Lung microvascular endothelial cell (primary cell): ENCODE measurements around the gene MMP17. TPM values are rescaled to one million over a fixed set of nuclear protein-coding genes. Genes with fewer than 3 reads are reported as not detected.

Experiments used
- DNase-seq, 2 donors: peaks; one replicate each; pipeline versions ENCODE4 v3.0.0 to v3.0.0-alpha.2; 2010; ENCODE audit warnings: low read depth in 2 of 2
- total RNA-seq: library from RNA; depleted of rRNA; stranded (reverse); fragments of >200 nt; gene quantifications from 2 replicates; pipeline ENCODE4 v1.2.1, GENCODE V29; 2014

The MMP17 gene
- total RNA-seq, 1 donor from 2014 or later = 9.9 TPM

- no peak for DNase-seq
Observed at GRCh38 chr12:131847456-131847855, 19.3 kb downstream of the MMP17 start.

- no peak for DNase-seq
Observed at GRCh38 chr12:131848753-131849152, 20.6 kb downstream of the MMP17 start.

GRCh38 chr12:131849700-131850553 is 21.7 kb downstream of the MMP17 start:
- DNase-seq = no peak

GRCh38 chr12:131850856-131851559 is 22.8 kb downstream of the MMP17 start:
- peak in 1 of 2 donors; percentile 55 for DNase-seq

- DNase-seq = no peak
Observed at GRCh38 chr12:131851741-131852550, 23.8 kb downstream of the MMP17 start.

- DNase-seq = no peak
Observed at GRCh38 chr12:131852551-131853299, 24.5 kb downstream of the MMP17 start.

- DNase-seq = no peak
Observed at GRCh38 chr12:131853832-131854797, 25.9 kb downstream of the MMP17 start.

- no peak for DNase-seq
Observed at GRCh38 chr12:131854861-131855476, 26.8 kb downstream of the MMP17 start.

- DNase-seq = no peak
Observed at GRCh38 chr12:131855521-131856142, 27.4 kb downstream of the MMP17 start.

GRCh38 chr12:131856366-131857097 is 28.3 kb downstream of the MMP17 start:
- DNase-seq = no peak

GRCh38 chr12:131857908-131858850 is 30.0 kb downstream of the MMP17 start:
- DNase-seq = no peak

GRCh38 chr12:131860472-131861260 is 32.5 kb downstream of the MMP17 start:
- peak; percentile 57 to 89 for DNase-seq

GRCh38 chr12:131861261-131862083 is 33.3 kb downstream of the MMP17 start:
- DNase-seq = no peak

- DNase-seq = no peak
Observed at GRCh38 chr12:131862084-131862441, 33.9 kb downstream of the MMP17 start.

GRCh38 chr12:131862600-131862993 is 34.4 kb downstream of the MMP17 start:
- DNase-seq = no peak
